ENCODE results near the gene VWA2.

- TF ChIP-seq CTCF (IDR thresholded peaks at IDR 0.05; ENCODE audit: poor library complexity, severe bottlenecking), result no peak
- no peak for TF ChIP-seq EP300 (conservative IDR thresholded peaks at IDR 0.05; ENCODE audit: poor library complexity, severe bottlenecking)
- TF ChIP-seq MXI1 (conservative IDR thresholded peaks at IDR 0.05; ENCODE audit: poor library complexity, severe bottlenecking), result no peak
- no peak for TF ChIP-seq RAD21 (conservative IDR thresholded peaks at IDR 0.05)
These were observed 67.3 kb downstream of the VWA2 start for GRCh38 chr10:114306116-114306973.

Data from neural cell (in vitro differentiated cells).